Astrocyte (in vitro differentiated cells and primary cell): Measurements from ENCODE around the gene USP34.

ENCODE experiments used
- CTCF ChIP-seq: IDR thresholded peaks from 2 replicates; pipeline ENCODE4 v1.5.1; 2011; ENCODE audit warnings: low read depth, mild to moderate bottlenecking, inconsistent platforms, low read length, moderate library complexity; ENCODE audit not compliant: insufficient read depth
- EZH2 ChIP-seq: IDR thresholded peaks from 2 replicates; pipeline ENCODE4 v1.6.1; 2012; ENCODE audit warnings: mild to moderate bottlenecking, low read length, inconsistent platforms; ENCODE audit not compliant: insufficient read depth

- TF ChIP-seq CTCF (no peak), EZH2 (no peak)
Observed at GRCh38 chr2:61452392-61452791, 18.5 kb downstream of the USP34 start.
